ENCODE data around the gene EXOC4.

GRCh38 chr7:133696056-133696455 lies 443.2 kb downstream of the EXOC4 start:
- TF ChIP-seq CTCF (IDR thresholded peaks at IDR 0.05) (no peak), POLR2A (IDR thresholded peaks at IDR 0.05) (no peak)
